Activated naive CD8-positive, alpha-beta T cell treated with anti-CD3 and anti-CD28 coated beads, Interleukin-2, amount 10 ng/mL, durations not matched to agents 7 days and 5 days (primary cell): ENCODE data around the gene DUS3L. TPM values are rescaled to one million over a fixed set of nuclear protein-coding genes. Genes with fewer than 3 reads are reported as not detected.

Source experiments
- ATAC-seq: fragments of 150-1000 bp; cut with Tn5 transposase; one replicate; pipeline ENCODE4 v1.10.0; 2021; ENCODE audit warnings: low read depth, moderate library complexity
- POLR2A ChIA-PET: fragments of 350-600 bp; sonication (Branson Sonifier 250); formaldehyde crosslinking; loops from one replicate; lab custom pipeline; 2021; ENCODE audit warnings: antibody characterized with exemption; lab: Charles Lee
- DNase-seq: peaks from one replicate; pipeline ENCODE4 v3.0.0; 2021
- H3K27ac Mint-ChIP-seq: one replicate; pipeline ENCODE4 v1.8.0; 2022; ENCODE audit warnings: mild to moderate bottlenecking, mixed read lengths
- H3K27me3 Mint-ChIP-seq: one replicate; pipeline ENCODE4 v1.8.0; 2022; ENCODE audit warnings: mild to moderate bottlenecking, moderate library complexity, mixed read lengths
- H3K36me3 Mint-ChIP-seq: one replicate; pipeline ENCODE4 v1.8.0; 2021; ENCODE audit warnings: mild to moderate bottlenecking, mixed read lengths
- H3K4me1 Mint-ChIP-seq: one replicate; pipeline ENCODE4 v1.8.0; 2021; ENCODE audit warnings: mixed read lengths
- H3K4me3 Mint-ChIP-seq: one replicate; pipeline ENCODE4 v1.8.0; 2022; ENCODE audit warnings: mild to moderate bottlenecking, moderate library complexity, mixed read lengths
- H3K9me3 Mint-ChIP-seq: one replicate; pipeline ENCODE4 v1.8.0; 2021; ENCODE audit warnings: mixed read lengths
- total RNA-seq, 2 experiments: library from RNA; stranded (reverse); gene quantifications; one replicate each; pipeline ENCODE4 v1.2.3, GENCODE V29; 2021

DUS3L gene
- total RNA-seq, 2 experiments from 2014 or later = 61.0 to 62.1 TPM

- H3K27me3 Mint-ChIP-seq = peaks cover 41% of the 10 kb centered on the region
- no peaks in the 10 kb centered on the region for H3K9me3 Mint-ChIP-seq
- ATAC-seq (no peak), DNase-seq (no peak)
- H3K36me3 Mint-ChIP-seq = no peaks in the 10 kb centered on the region
- peak overlapping the region; percentile 50 for H3K4me3 Mint-ChIP-seq
- H3K4me1 Mint-ChIP-seq = peaks cover 21% of the 10 kb centered on the region
- peak overlapping the region; percentile 28 for H3K27ac Mint-ChIP-seq
- POLR2A ChIA-PET = interaction anchor here (2.9 kb wide), 1 partner anchor 26 kb away, joined by 8 read pairs; no protein-coding TSS in a partner anchor
Observed at GRCh38 chr19:5801796-5802619, 11.0 kb upstream of the DUS3L start.

DNA sequence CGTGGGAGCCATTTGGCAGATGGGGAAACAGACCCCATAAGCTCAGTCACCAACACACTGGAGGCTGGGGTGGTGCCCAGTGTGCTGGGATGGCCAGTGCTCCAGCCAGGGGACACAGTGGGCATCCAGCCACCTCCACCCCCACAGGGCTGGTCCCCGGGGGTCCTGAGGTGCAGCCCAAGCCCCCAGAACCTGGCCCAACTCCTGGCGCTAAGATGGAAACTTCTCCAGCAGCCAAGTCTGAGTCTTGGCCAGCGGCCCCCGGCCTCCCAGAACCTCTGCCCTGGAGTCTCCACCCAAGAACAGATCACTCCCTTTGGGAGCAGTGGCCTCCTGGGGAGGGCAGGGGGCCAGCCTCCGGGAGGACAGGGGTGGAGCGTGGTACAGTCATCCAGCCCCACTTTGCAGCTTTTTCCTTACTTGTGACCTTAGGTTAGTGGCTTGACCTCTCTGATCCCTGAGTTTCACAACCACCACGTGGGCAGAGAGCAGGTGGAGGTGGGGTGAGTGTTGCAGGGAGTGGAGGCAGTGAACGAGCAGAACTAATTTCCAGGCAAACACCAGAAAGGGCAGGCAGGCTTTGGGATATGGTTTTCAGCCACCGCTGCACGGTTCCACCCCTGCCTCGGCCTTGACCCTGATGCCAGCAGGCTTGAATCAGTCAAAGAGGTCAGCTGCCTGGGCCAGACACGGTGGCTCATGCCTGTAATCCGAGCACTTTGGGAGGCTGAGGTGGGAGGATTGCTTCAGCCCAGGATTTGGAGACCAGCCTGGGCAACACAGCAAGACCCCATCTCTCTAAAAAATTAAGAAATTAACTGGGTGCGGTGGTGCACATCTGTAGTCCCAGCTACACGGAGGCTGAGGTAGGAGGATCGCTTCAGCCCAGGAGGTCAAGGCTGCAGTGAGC lies 9.7 kb upstream of the DUS3L start:
- POLR2A ChIA-PET = interaction anchor here (2.9 kb wide), 1 partner anchor 28 kb away, joined by 8 read pairs; no protein-coding TSS in a partner anchor
- Mint-ChIP-seq H3K27me3 (peaks cover 29% of the 10 kb centered on the region), H3K4me1 (peaks cover 21% of the 10 kb centered on the region), H3K4me3 (no peak overlapping the region), H3K27ac (no peak overlapping the region), H3K9me3 (no peaks in the 10 kb centered on the region), H3K36me3 (no peaks in the 10 kb centered on the region)
- no peak for ATAC-seq
- no peak for DNase-seq

GRCh38 chr19:5799247-5800241 lies 8.6 kb upstream of the DUS3L start:
- POLR2A ChIA-PET = interaction anchor here (2.9 kb wide), 1 partner anchor 29 kb away, joined by 8 read pairs; no protein-coding TSS in a partner anchor
- Mint-ChIP-seq H3K36me3 (no peaks in the 10 kb centered on the region), H3K9me3 (no peaks in the 10 kb centered on the region)

DNA sequence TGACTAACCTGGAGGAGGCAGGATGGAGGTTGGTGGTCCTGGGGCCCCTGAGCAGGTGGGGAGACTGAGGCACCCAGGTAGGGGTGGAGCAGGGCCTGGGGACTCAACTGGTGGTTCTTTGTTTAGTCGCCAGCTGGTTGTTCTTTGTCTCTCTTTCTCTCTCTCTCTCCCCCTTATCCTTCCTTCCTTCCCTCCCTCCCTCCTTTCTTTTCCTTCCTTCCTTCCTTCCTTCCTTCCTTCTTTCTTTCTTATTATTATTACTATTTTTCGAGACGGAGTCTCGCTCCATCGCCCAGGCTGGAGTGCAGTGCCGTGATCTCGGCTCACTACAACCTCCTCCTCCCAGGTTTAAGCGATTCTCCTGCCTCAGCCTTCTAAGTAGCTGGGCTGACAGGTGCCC lies 7.3 kb upstream of the DUS3L start:
- POLR2A ChIA-PET = no interaction called here

More at GRCh38 chr19:5799247-5800241, 8.6 kb upstream of the DUS3L start:
- Mint-ChIP-seq H3K27ac (no peak overlapping the region), H3K27me3 (peaks cover 25% of the 10 kb centered on the region), H3K4me3 (no peak overlapping the region), H3K4me1 (peaks cover 20% of the 10 kb centered on the region)
- no peak for ATAC-seq
- no peak for DNase-seq

GRCh38 chr19:5795382-5795919 lies 4.5 kb upstream of the DUS3L start:
- no peaks in the 10 kb centered on the region for H3K36me3 Mint-ChIP-seq
- POLR2A ChIA-PET = interaction anchor here (1.0 kb wide), 1 partner anchor 9 kb away, joined by 3 read pairs; no protein-coding TSS in a partner anchor
- peaks cover 7% of the 10 kb centered on the region for H3K4me1 Mint-ChIP-seq
- DNase-seq (no peak), ATAC-seq (no peak)
- H3K4me3 Mint-ChIP-seq = no peak overlapping the region
- no peaks in the 10 kb centered on the region for H3K9me3 Mint-ChIP-seq
- H3K27ac Mint-ChIP-seq = no peak overlapping the region
- peaks cover 12% of the 10 kb centered on the region for H3K27me3 Mint-ChIP-seq

More for the DNA sequence above, 7.3 kb upstream of the DUS3L start:
- ATAC-seq (no peak), DNase-seq (no peak)
- Mint-ChIP-seq H3K27me3 (peaks cover 19% of the 10 kb centered on the region), H3K36me3 (no peaks in the 10 kb centered on the region), H3K9me3 (no peaks in the 10 kb centered on the region), H3K4me3 (no peak overlapping the region), H3K27ac (no peak overlapping the region), H3K4me1 (peaks cover 10% of the 10 kb centered on the region)

GRCh38 chr19:5793188-5793587 lies 2.2 kb upstream of the DUS3L start:
- no peak overlapping the region for H3K27ac Mint-ChIP-seq
- no peaks in the 10 kb centered on the region for H3K27me3 Mint-ChIP-seq
- POLR2A ChIA-PET = interaction anchor here (0.9 to 1.7 kb wide), 2 partner anchors 11 to 111 kb away, joined by 3 to 4 read pairs; no protein-coding TSS in a partner anchor
- no peak overlapping the region for H3K4me3 Mint-ChIP-seq
- no peak for DNase-seq
- H3K9me3 Mint-ChIP-seq = no peaks in the 10 kb centered on the region
- peaks cover 6% of the 10 kb centered on the region for H3K36me3 Mint-ChIP-seq
- H3K4me1 Mint-ChIP-seq = peaks cover 5% of the 10 kb centered on the region
- ATAC-seq = no peak

DNA sequence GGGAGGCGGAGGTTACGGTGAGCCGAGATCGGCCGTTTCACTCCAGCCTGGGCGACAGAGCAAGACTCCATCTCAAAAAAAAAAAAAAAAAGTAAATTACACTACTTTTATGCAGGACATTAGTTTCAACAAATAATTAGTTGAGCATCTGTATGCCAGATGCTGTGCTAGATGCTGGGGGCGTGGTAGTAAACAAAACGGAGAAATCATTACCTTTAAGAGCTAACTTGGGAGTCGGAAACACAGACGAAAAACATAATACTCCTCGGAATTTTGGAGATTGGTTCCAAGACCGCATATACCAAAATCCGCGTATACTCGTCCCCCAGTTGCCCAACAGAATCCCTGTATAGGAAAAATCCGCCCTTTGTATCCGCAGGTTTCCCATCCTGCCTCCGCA lies 1.3 kb upstream of the DUS3L start:
- Mint-ChIP-seq H3K4me3 (no peak overlapping the region), H3K27me3 (no peaks in the 10 kb centered on the region), H3K36me3 (peaks cover 6% of the 10 kb centered on the region), H3K9me3 (no peaks in the 10 kb centered on the region), H3K4me1 (peaks cover 5% of the 10 kb centered on the region), H3K27ac (no peak overlapping the region)
- no peak for DNase-seq
- POLR2A ChIA-PET = interaction anchor here (1.7 to 2.4 kb wide), 2 partner anchors 12 to 36 kb away, joined by 4 to 10 read pairs; no protein-coding TSS in a partner anchor
- no peak for ATAC-seq

DNA sequence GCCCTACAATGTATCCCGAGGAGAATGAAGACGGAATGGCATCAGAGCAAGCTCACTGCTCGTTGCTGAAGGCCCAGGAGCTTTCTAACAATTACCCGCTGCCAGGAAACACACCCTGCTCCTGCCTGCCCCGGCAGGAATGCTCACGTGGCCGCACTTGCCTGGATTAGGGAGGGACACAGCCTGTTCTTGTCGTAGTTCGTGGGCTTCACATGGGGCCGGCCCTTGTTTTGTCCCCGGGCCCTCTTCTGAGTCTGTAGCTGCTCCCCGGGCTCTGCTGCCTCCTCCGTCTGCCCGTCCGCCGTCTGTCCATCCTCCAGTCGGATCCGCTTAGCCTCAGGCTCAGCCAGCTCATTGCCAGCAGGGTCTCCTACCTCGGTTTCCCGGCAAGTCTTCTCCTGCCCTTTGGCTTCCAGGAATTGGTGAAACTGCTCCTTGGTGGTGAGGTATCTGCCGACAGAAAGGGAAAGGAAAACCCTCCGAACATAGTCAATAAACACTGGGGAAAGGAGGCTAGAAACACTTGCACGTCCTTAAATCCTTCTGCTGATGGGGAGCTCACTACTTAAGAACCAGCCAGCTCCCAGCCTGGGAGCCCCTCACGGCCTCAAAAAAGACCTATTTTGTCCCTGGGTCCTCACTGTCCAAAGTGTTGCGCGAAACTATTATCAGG lies 941 bp downstream of the DUS3L start:
- Mint-ChIP-seq H3K4me3 (peak overlapping the region; percentile 94), H3K36me3 (peaks cover 8% of the 10 kb centered on the region), H3K27ac (peak overlapping the region; percentile 100), H3K9me3 (no peaks in the 10 kb centered on the region), H3K4me1 (peaks cover 5% of the 10 kb centered on the region), H3K27me3 (no peaks in the 10 kb centered on the region)
- DNase-seq = no peak
- no peak for ATAC-seq
- POLR2A ChIA-PET = interaction anchor here (0.8 to 2.4 kb wide), 5 partner anchors 14 to 114 kb away, joined by 4 to 15 read pairs (median 5); partner anchors contain the start of genes CATSPERD and LONP1

DNA sequence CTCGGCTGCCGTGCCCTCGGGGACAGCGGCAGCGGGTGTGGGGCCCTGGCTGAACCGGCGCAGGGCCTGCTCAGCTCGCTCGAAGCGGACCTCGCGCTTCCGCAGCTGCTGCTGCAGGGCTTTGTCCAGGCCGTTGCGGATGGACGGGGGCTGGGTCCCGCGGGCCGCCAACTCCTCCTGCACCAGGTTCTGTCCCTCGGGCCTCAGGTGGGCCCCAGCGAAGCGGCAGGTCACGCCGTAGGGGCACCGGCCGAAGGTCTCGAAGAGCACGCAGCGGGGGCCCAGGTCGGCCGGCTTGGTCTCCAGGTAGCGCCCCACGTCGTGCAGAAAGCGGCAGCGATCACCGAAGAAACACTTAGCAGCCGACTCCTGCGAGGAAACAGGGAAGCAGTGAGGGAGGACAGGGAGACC lies 1.6 kb downstream of the DUS3L start:
- Mint-ChIP-seq H3K4me1 (peaks cover 5% of the 10 kb centered on the region), H3K9me3 (no peaks in the 10 kb centered on the region), H3K27ac (no peak overlapping the region), H3K4me3 (peak overlapping the region; percentile 94), H3K36me3 (peaks cover 8% of the 10 kb centered on the region), H3K27me3 (no peaks in the 10 kb centered on the region)
- DNase-seq (no peak), ATAC-seq (no peak)
- POLR2A ChIA-PET = interaction anchor here (0.8 kb wide), 1 partner anchor 15 kb away, joined by 4 read pairs; no protein-coding TSS in a partner anchor

DNA sequence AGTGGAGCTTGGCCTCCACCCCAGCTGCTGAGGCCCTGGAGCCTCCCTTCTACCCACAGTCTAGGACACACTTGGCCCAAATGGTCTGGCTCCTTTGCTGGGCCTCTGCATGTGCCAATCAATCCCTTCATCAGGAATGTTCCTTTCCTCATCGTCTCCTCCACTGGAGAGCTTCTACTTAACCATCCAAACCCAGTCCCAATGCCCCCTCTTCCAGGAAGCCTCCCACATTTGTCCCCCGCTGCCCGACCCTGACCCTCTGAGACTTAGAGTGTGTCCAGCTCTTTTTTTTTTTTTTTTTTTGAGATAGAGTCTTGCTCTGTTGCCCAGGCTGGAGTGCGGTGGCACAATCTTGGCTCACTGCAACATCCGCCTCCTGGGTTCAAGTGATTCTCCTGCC lies 2.5 kb downstream of the DUS3L start:
- H3K4me1 Mint-ChIP-seq = peaks cover 5% of the 10 kb centered on the region
- H3K27ac Mint-ChIP-seq = no peak overlapping the region
- POLR2A ChIA-PET = no interaction called here
- ATAC-seq (no peak), DNase-seq (no peak)
- H3K27me3 Mint-ChIP-seq = no peaks in the 10 kb centered on the region
- no peak overlapping the region for H3K4me3 Mint-ChIP-seq
- H3K36me3 Mint-ChIP-seq = peaks cover 8% of the 10 kb centered on the region
- H3K9me3 Mint-ChIP-seq = no peaks in the 10 kb centered on the region

DNA sequence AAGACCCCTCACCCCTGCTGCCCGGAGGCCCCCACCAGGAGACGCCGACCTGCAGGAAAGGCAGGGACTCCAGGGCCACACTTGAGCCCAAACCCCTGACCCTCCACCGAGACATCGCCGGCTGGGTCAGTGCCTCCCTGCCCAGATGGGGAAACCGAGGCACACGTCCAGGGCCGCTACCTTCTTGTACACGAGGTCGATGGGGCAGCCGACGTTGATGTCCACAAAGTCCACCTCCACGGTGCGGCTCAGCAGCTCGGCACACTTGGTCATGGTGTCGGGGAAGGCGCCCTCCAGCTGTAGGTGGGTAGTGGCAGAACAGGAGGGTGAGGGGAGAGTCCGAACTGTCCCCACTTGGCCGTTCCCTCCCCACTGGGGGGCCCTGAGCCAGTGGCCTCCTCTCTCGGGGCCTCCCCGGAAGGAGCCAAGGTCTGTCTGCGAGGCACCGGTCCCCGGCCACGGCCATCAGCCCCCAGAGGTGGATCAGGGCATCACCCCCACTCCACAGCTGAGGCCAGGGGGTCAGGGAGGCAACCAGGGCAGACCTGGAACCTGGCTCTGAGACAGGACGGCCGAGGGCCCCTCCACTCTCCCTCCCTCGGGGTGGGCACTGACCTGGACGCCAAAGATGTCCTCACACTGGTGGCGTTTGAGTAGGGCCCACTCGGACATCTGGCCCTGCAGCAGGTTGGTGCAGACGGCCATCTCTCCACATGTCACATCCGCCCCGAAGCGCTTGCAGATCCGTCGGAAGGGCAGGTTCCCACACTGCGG lies 3.4 kb downstream of the DUS3L start:
- ATAC-seq (no peak), DNase-seq (no peak)
- Mint-ChIP-seq H3K4me3 (no peak overlapping the region), H3K27ac (no peak overlapping the region), H3K9me3 (no peaks in the 10 kb centered on the region), H3K36me3 (peaks cover 8% of the 10 kb centered on the region), H3K27me3 (no peaks in the 10 kb centered on the region), H3K4me1 (peaks cover 5% of the 10 kb centered on the region)
- POLR2A ChIA-PET = no interaction called here
